ENCODE results near the gene SH3BP2.

GRCh38 chr4:2873329-2873728 is 80.4 kb downstream of the SH3BP2 start:
- no peak for TF ChIP-seq CTCF (IDR thresholded peaks at IDR 0.05)
- TF ChIP-seq POLR2A (IDR thresholded peaks at IDR 0.05): no peak
- no peak for TF ChIP-seq POLR2AphosphoS5 (IDR thresholded peaks at IDR 0.05)

Measured in transverse colon (tissue), 4 donors.